ENCODE measurements around the gene FN3K.
"Not testable (repeated sequence)": the region's sequence is repeated elsewhere in the genome, so short reads cannot be mapped to it uniquely, and the experiment has no call there.

The FN3K gene

GRCh38 chr17:82769041-82769440 is 33.6 kb downstream of the FN3K start:
- peaks cover 7% of the 10 kb centered on the region for H3K4me1 Mint-ChIP-seq (ENCODE audit: low read depth)
- no peaks in the 10 kb centered on the region for H3K9me3 Mint-ChIP-seq
- no peaks in the 10 kb centered on the region for H3K27me3 Mint-ChIP-seq
- H3K36me3 Mint-ChIP-seq (ENCODE audit: low read depth) = peaks cover 63% of the 10 kb centered on the region
- no peak overlapping the region for H3K27ac Mint-ChIP-seq
- no peak overlapping the region for H3K4me3 Mint-ChIP-seq

GRCh38 chr17:82772026-82772425 is 36.6 kb downstream of the FN3K start:
- H3K36me3 Mint-ChIP-seq (ENCODE audit: low read depth) = peaks cover 50% of the 10 kb centered on the region
- peaks cover 26% of the 10 kb centered on the region for H3K4me1 Mint-ChIP-seq (ENCODE audit: low read depth)
- no peak overlapping the region for H3K27ac Mint-ChIP-seq
- H3K9me3 Mint-ChIP-seq = no peaks in the 10 kb centered on the region
- no peaks in the 10 kb centered on the region for H3K27me3 Mint-ChIP-seq
- H3K4me3 Mint-ChIP-seq = no peak overlapping the region

- H3K4me3 Mint-ChIP-seq, H3K27me3 Mint-ChIP-seq, H3K9me3 Mint-ChIP-seq, H3K27ac Mint-ChIP-seq: not testable (repeated sequence)
- H3K4me1 Mint-ChIP-seq (ENCODE audit: low read depth) = peaks cover 26% of the 10 kb centered on the region
- H3K36me3 Mint-ChIP-seq (ENCODE audit: low read depth) = peaks cover 34% of the 10 kb centered on the region
Observed at GRCh38 chr17:82774456-82774855, 39.0 kb downstream of the FN3K start.

- Mint-ChIP-seq H3K27me3 (no peaks in the 10 kb centered on the region), H3K27ac (no peak overlapping the region), H3K4me3 (no peak overlapping the region)
Observed at GRCh38 chr17:82775001-82775823, 39.8 kb downstream of the FN3K start.

GRCh38 chr17:82776454-82776853 is 41.0 kb downstream of the FN3K start:
- Mint-ChIP-seq H3K27ac (no peak overlapping the region), H3K36me3 (ENCODE audit: low read depth) (peaks cover 23% of the 10 kb centered on the region), H3K9me3 (no peaks in the 10 kb centered on the region), H3K27me3 (no peaks in the 10 kb centered on the region), H3K4me1 (ENCODE audit: low read depth) (peaks cover 26% of the 10 kb centered on the region), H3K4me3 (no peak overlapping the region)

More at GRCh38 chr17:82775001-82775823, 39.8 kb downstream of the FN3K start:
- Mint-ChIP-seq H3K4me1 (ENCODE audit: low read depth) (peaks cover 26% of the 10 kb centered on the region), H3K36me3 (ENCODE audit: low read depth) (peaks cover 28% of the 10 kb centered on the region), H3K9me3 (no peaks in the 10 kb centered on the region)

GRCh38 chr17:82777778-82778375 is 42.5 kb downstream of the FN3K start:
- H3K4me1 Mint-ChIP-seq (ENCODE audit: low read depth) = peaks cover 29% of the 10 kb centered on the region
- H3K36me3 Mint-ChIP-seq (ENCODE audit: low read depth) = peaks cover 21% of the 10 kb centered on the region
- H3K9me3 Mint-ChIP-seq, H3K4me3 Mint-ChIP-seq, H3K27ac Mint-ChIP-seq, H3K27me3 Mint-ChIP-seq: not testable (repeated sequence)

- Mint-ChIP-seq H3K27ac (no peak overlapping the region), H3K4me1 (ENCODE audit: low read depth) (peaks cover 34% of the 10 kb centered on the region), H3K27me3 (no peaks in the 10 kb centered on the region), H3K4me3 (no peak overlapping the region), H3K36me3 (ENCODE audit: low read depth) (peaks cover 28% of the 10 kb centered on the region), H3K9me3 (no peaks in the 10 kb centered on the region)
Observed at GRCh38 chr17:82779541-82779940, 44.1 kb downstream of the FN3K start.

- peaks cover 28% of the 10 kb centered on the region for H3K4me1 Mint-ChIP-seq (ENCODE audit: low read depth)
- peaks cover 28% of the 10 kb centered on the region for H3K36me3 Mint-ChIP-seq (ENCODE audit: low read depth)
- H3K4me3 Mint-ChIP-seq = no peak overlapping the region
- no peak overlapping the region for H3K27ac Mint-ChIP-seq
- H3K9me3 Mint-ChIP-seq = no peaks in the 10 kb centered on the region
- no peaks in the 10 kb centered on the region for H3K27me3 Mint-ChIP-seq
Observed at GRCh38 chr17:82780195-82780594, 44.8 kb downstream of the FN3K start.

- Mint-ChIP-seq H3K36me3 (ENCODE audit: low read depth) (peaks cover 32% of the 10 kb centered on the region), H3K4me3 (no peak overlapping the region), H3K4me1 (ENCODE audit: low read depth) (peaks cover 20% of the 10 kb centered on the region), H3K27me3 (no peaks in the 10 kb centered on the region), H3K27ac (no peak overlapping the region), H3K9me3 (no peaks in the 10 kb centered on the region)
Observed at GRCh38 chr17:82780971-82781893, 45.8 kb downstream of the FN3K start.

GRCh38 chr17:82781894-82782274 is 46.5 kb downstream of the FN3K start:
- H3K27ac Mint-ChIP-seq = no peak overlapping the region

GRCh38 chr17:82782657-82783207 is 47.3 kb downstream of the FN3K start:
- peaks cover 16% of the 10 kb centered on the region for H3K4me1 Mint-ChIP-seq (ENCODE audit: low read depth)
- peaks cover 28% of the 10 kb centered on the region for H3K36me3 Mint-ChIP-seq (ENCODE audit: low read depth)
- H3K4me3 Mint-ChIP-seq = no peak overlapping the region
- no peaks in the 10 kb centered on the region for H3K9me3 Mint-ChIP-seq
- peak overlapping the region; percentile 36 for H3K27ac Mint-ChIP-seq
- no peaks in the 10 kb centered on the region for H3K27me3 Mint-ChIP-seq

More at GRCh38 chr17:82781894-82782274, 46.5 kb downstream of the FN3K start:
- Mint-ChIP-seq H3K27me3 (no peaks in the 10 kb centered on the region), H3K4me1 (ENCODE audit: low read depth) (peaks cover 16% of the 10 kb centered on the region), H3K4me3 (no peak overlapping the region), H3K9me3 (no peaks in the 10 kb centered on the region), H3K36me3 (ENCODE audit: low read depth) (peaks cover 32% of the 10 kb centered on the region)

- H3K36me3 Mint-ChIP-seq (ENCODE audit: low read depth) = peaks cover 29% of the 10 kb centered on the region
- H3K4me3 Mint-ChIP-seq = no peak overlapping the region
- no peaks in the 10 kb centered on the region for H3K9me3 Mint-ChIP-seq
- H3K4me1 Mint-ChIP-seq (ENCODE audit: low read depth) = peaks cover 16% of the 10 kb centered on the region
- no peak overlapping the region for H3K27ac Mint-ChIP-seq
- H3K27me3 Mint-ChIP-seq = no peaks in the 10 kb centered on the region
Observed at GRCh38 chr17:82783498-82783897, 48.1 kb downstream of the FN3K start.

GRCh38 chr17:82785581-82785980 is 50.2 kb downstream of the FN3K start:
- H3K4me1 Mint-ChIP-seq (ENCODE audit: low read depth) = peaks cover 16% of the 10 kb centered on the region
- H3K9me3 Mint-ChIP-seq, H3K27ac Mint-ChIP-seq, H3K4me3 Mint-ChIP-seq, H3K27me3 Mint-ChIP-seq: not testable (repeated sequence)
- peaks cover 29% of the 10 kb centered on the region for H3K36me3 Mint-ChIP-seq (ENCODE audit: low read depth)

GRCh38 chr17:82786427-82786826 is 51.0 kb downstream of the FN3K start:
- Mint-ChIP-seq H3K9me3 (no peaks in the 10 kb centered on the region), H3K36me3 (ENCODE audit: low read depth) (peaks cover 32% of the 10 kb centered on the region), H3K4me3 (no peak overlapping the region), H3K27me3 (no peaks in the 10 kb centered on the region), H3K4me1 (ENCODE audit: low read depth) (peaks cover 16% of the 10 kb centered on the region), H3K27ac (no peak overlapping the region)
